ENCODE data around the gene EIF4EBP2. TPM values are rescaled to one million over a fixed set of nuclear protein-coding genes. Genes with fewer than 3 reads are reported as not detected.

Gene EIF4EBP2
- total and polyA plus RNA-seq, 2 experiments from 2014 or later = 42.0 to 131 TPM

DNA sequence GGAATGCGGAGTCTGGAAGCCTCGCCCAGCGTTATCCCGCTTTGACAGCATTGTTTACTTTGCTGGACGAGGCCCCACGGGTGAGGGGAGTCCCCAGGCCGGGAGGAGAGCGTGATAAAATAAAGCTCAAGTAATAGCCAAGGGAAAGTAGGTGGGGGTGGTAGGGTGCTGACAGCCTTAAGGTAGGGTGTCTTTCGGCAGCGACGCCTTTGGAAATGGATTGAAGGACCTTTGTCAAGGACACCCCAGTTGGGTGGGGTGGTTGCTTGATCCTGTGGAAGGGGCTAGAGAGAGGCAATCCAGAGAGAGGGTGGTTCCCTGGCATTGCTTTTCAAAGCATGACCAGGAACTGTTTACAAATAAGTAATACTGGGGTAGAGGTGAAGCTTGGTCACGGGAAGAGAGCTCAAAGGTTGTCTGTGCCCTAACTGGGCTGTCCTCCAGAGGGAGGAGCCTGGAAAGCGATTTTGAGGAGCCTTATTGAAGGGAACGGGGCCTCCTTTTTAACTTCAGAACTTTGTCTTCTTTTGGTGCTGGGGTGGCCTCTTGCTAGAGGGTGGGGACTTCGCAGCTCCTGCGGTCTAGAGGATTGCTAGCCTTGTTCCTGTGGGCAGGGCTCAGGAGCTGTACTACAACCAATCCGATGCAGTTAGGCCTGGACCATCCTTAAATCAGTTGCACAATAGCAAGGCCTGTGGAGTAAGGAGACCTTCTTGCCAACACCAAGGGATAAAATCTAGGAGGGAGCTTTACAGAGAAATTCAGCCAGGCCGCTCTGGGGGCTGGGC, 1.3 kb downstream of the EIF4EBP2 start (continued):
- TF ChIP-seq, protein P1, sequence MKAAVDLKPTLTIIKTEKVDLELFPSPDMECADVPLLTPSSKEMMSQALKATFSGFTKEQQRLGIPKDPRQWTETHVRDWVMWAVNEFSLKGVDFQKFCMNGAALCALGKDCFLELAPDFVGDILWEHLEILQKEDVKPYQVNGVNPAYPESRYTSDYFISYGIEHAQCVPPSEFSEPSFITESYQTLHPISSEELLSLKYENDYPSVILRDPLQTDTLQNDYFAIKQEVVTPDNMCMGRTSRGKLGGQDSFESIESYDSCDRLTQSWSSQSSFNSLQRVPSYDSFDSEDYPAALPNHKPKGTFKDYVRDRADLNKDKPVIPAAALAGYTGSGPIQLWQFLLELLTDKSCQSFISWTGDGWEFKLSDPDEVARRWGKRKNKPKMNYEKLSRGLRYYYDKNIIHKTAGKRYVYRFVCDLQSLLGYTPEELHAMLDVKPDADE (IDR thresholded peaks at IDR 0.05) = no peak
- no peak for TF ChIP-seq ZNF114 (CRISPR knock-in tag; IDR thresholded peaks at IDR 0.05)
- TF ChIP-seq POLR2AphosphoS5 (IDR thresholded peaks at IDR 0.05; ENCODE audit: low read depth) = no peak
- TF ChIP-seq, protein P2, sequence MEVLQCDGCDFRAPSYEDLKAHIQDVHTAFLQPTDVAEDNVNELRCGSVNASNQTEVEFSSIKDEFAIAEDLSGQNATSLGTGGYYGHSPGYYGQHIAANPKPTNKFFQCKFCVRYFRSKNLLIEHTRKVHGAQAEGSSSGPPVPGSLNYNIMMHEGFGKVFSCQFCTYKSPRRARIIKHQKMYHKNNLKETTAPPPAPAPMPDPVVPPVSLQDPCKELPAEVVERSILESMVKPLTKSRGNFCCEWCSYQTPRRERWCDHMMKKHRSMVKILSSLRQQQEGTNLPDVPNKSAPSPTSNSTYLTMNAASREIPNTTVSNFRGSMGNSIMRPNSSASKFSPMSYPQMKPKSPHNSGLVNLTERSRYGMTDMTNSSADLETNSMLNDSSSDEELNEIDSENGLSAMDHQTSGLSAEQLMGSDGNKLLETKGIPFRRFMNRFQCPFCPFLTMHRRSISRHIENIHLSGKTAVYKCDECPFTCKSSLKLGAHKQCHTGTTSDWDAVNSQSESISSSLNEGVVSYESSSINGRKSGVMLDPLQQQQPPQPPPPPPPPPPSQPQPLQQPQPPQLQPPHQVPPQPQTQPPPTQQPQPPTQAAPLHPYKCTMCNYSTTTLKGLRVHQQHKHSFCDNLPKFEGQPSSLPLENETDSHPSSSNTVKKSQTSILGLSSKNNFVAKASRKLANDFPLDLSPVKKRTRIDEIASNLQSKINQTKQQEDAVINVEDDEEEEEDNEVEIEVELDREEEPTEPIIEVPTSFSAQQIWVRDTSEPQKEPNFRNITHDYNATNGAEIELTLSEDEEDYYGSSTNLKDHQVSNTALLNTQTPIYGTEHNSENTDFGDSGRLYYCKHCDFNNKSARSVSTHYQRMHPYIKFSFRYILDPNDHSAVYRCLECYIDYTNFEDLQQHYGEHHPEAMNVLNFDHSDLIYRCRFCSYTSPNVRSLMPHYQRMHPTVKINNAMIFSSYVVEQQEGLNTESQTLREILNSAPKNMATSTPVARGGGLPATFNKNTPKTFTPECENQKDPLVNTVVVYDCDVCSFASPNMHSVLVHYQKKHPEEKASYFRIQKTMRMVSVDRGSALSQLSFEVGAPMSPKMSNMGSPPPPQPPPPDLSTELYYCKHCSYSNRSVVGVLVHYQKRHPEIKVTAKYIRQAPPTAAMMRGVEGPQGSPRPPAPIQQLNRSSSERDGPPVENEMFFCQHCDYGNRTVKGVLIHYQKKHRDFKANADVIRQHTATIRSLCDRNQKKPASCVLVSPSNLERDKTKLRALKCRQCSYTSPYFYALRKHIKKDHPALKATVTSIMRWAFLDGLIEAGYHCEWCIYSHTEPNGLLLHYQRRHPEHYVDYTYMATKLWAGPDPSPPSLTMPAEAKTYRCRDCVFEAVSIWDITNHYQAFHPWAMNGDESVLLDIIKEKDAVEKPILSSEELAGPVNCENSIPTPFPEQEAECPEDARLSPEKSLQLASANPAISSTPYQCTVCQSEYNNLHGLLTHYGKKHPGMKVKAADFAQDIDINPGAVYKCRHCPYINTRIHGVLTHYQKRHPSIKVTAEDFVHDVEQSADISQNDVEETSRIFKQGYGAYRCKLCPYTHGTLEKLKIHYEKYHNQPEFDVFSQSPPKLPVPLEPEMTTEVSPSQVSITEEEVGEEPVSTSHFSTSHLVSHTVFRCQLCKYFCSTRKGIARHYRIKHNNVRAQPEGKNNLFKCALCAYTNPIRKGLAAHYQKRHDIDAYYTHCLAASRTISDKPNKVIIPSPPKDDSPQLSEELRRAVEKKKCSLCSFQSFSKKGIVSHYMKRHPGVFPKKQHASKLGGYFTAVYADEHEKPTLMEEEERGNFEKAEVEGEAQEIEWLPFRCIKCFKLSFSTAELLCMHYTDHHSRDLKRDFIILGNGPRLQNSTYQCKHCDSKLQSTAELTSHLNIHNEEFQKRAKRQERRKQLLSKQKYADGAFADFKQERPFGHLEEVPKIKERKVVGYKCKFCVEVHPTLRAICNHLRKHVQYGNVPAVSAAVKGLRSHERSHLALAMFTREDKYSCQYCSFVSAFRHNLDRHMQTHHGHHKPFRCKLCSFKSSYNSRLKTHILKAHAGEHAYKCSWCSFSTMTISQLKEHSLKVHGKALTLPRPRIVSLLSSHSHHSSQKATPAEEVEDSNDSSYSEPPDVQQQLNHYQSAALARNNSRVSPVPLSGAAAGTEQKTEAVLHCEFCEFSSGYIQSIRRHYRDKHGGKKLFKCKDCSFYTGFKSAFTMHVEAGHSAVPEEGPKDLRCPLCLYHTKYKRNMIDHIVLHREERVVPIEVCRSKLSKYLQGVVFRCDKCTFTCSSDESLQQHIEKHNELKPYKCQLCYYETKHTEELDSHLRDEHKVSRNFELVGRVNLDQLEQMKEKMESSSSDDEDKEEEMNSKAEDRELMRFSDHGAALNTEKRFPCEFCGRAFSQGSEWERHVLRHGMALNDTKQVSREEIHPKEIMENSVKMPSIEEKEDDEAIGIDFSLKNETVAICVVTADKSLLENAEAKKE (CRISPR knock-in tag; IDR thresholded peaks at IDR 0.05) = no peak

DNA sequence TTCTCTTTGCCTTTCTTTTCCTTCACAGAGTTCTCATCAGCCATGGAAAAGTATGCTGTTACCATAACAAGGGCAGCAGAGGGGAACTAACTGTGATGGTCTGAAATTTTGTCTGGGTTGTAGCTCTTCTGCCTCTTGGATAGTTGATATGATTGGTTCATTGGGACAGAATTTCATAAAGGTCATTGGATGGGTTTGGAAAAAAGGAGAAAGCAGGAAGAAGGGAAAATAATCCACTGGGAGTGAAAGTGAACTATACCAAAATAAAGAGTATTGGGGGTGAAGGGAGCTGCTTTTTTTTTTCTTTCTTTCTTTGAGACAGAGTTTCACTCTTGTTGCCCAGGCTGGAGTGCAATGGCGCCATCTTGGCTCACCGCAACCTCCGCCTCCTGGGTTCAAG, 5.8 kb downstream of the EIF4EBP2 start:
- H3K27ac ChIP-seq (ENCODE audit: low read depth) = no peak overlapping the region
- H3K4me1 ChIP-seq (ENCODE audit: insufficient read depth) = peaks cover 52% of the 10 kb centered on the region
- H3F3A ChIP-seq (replicated peaks; ENCODE audit: low read depth) = peaks cover 15% of the 10 kb centered on the region; the same call in 1 of the 2 replicates
- DNase-seq (ENCODE audit: low spot score) (no peak), ATAC-seq (no peak)
- peak overlapping the region; percentile 7; the same call in 1 of the 2 replicates for H3K27ac Mint-ChIP-seq
- H3K9me2 ChIP-seq (ENCODE audit: insufficient read depth) = no peaks in the 10 kb centered on the region
- no peaks in the 10 kb centered on the region; the same call in 1 of the 2 replicates for H3K36me3 ChIP-seq (ENCODE audit: insufficient read depth)
- no peak overlapping the region; the same call in 2 of the 3 replicates for H3K4me3 Mint-ChIP-seq
- H3K4me2 ChIP-seq = no peak overlapping the region
- peaks cover 6% of the 10 kb centered on the region for H3K27me3 Mint-ChIP-seq (ENCODE audit: insufficient read depth, low read depth, poor library complexity)
- H3K9me3 Mint-ChIP-seq = peaks cover 6% of the 10 kb centered on the region; the same call in 2 of the 3 replicates
- H3K4me1 Mint-ChIP-seq = peaks cover 56% of the 10 kb centered on the region
- TF ChIP-seq JUNB (IDR thresholded peaks at IDR 0.05; ENCODE audit: unreplicated experiment) (no peak), EZH2phosphoT487 (IDR thresholded peaks at IDR 0.05; ENCODE audit: unreplicated experiment) (no peak), ZNF331 (CRISPR knock-in tag; IDR thresholded peaks at IDR 0.05; ENCODE audit: low read depth) (no peak)
- TF ChIP-seq, protein P2 (CRISPR knock-in tag; IDR thresholded peaks at IDR 0.05) = no peak
- no peak overlapping the region for H2AFZ ChIP-seq
- no peaks in the 10 kb centered on the region for H3K27me3 ChIP-seq (ENCODE audit: insufficient read depth)
- H3K79me2 ChIP-seq (replicated peaks; ENCODE audit: insufficient read depth) = peaks cover 92% of the 10 kb centered on the region
- peaks cover 59% of the 10 kb centered on the region for H4K20me1 ChIP-seq (replicated peaks; ENCODE audit: insufficient read depth)
- H3K4me3 ChIP-seq = no peak overlapping the region
- peaks cover 41% of the 10 kb centered on the region for H3K36me3 Mint-ChIP-seq (ENCODE audit: low read depth)
